Measurements from ENCODE around the gene THRB.

THRB gene

GRCh38 chr3:24190256-24190655, 304.4 kb downstream of the THRB start:
- DNase-seq: no peak

DNA sequence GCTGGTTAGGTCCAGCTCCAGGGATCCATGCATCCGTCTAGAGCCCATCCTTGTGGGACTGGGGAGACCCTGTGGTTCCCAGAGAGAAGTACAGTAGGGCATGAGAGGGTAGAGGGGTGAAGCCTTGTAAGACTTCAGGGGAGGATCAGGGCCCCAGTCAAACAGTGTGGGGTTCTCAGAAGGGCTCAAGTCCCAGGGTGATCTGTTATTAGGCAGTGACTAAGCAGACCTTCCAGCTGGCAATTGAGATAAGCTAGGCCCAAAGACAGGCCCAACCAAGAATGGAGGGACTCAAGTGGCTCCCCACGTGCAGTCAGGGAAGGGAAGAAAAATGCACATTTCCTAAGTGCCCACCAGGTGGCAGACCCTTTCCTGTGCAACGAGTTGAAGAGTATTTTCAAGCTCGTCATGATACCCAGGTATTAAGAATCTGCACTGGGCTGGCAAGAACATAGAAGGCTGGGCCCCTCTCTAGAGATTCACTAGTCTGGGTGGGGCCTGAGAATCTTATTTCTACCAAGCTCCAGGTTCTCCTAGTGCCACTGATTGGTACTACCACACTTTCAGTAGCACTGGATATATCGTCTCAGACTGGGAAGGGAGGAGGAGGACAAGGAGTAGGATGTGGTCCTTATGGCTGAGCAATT, 308.8 kb downstream of the THRB start:
- DNase-seq: peak in 22 of 56 donors; percentile 2 to 44 (median 14)

- no peak for DNase-seq
Observed at GRCh38 chr3:24184528-24185176, 310.0 kb downstream of the THRB start.

GRCh38 chr3:24182756-24183155, 311.9 kb downstream of the THRB start:
- DNase-seq: no peak

DNA sequence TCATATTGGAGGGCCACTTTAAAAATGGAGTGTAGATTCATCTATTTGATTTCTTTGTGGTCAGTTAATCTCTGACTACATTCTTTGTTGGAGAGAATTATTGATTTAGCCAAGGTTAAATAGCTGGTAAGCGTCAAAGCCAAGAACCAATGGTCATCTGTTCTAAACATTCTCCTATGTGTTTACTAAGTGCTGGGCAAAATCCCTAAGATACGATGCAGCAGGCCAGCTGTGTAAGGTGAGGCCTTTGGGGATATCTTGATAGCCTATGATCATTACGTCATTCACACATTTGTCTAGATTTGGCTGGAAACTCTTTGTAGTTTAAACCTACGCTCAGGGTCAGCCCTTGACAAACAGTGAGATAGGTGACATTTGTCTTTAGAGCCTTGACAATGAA, 313.4 kb downstream of the THRB start:
- no peak for DNase-seq

DNA sequence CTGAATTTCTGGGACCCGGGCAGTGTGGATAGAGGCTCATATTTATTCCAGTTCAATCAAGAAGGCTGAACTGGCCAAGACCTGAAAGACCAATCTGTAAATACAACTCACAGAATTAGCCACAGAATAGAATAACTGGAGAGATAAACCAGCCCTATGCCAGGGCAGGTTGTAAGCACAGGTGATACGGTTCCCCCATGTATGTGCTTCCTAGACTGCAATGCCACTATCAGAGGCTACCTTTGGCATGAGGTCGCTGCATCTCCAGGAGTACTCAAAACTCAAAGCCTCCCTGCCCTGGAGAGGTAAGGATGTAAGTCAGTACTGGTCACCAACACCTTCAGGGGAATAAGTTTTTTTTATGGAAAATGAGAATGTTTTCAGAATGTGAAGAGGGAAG, 314.0 kb downstream of the THRB start:
- no peak for DNase-seq

DNA sequence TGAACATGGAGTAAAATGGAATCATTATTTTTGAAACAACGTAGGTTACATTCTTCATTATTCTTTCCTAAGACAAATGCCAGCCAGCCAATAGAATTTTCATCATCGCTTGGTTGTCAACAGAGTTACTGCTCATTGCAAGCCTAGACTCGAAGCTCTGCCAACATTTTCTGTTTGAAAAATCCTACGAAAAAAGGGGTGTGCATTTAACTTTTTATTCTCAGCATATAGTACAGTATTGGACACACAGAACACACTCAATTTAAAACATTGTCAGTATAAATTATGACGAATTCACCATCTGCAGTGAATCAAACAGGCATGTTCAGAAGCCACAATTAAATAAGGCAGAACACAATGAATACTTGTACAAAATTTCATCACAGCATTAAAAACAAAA, 317.4 kb downstream of the THRB start:
- no peak for DNase-seq

DNA sequence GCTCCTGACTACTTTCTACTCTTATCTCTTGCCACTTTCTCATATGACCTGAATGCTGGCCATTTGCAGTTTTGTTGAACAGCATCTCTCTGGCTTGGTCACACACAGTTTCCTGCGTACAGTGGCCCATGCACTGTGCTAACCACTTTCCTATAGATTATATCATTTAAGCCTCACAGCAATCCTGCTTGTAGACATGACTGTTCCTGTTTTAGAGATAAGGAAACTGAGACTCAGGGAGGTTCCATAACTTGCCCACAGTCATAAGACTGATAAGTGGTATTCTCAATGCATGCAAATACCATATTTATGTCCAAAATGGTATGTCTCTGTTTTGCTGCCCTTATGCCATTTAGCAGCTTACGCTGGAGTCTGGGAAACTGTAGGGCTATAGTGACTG, 320.0 kb downstream of the THRB start:
- DNase-seq: no peak

DNA sequence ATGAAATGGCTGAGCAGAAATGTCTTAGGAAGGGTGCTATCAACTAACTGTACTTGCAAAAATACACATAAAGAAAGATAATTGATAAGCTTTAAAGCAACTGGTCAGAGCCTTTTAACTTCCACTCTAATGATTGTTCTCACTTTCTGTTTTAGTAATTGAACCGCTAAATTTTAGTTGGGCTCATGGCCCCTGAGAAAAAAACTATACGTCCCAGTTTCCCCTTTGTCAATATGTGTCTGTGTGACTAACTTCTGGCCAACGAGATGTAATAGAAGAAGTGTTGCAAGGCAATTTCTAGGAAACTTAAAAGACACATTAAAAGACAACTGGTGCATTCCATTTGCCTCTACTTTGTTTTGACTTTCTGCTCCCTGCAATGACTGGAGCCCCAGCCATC, 325.7 kb downstream of the THRB start:
- DNase-seq: no peak

GRCh38 chr3:24167429-24167828, 327.2 kb downstream of the THRB start:
- no peak for DNase-seq

DNA sequence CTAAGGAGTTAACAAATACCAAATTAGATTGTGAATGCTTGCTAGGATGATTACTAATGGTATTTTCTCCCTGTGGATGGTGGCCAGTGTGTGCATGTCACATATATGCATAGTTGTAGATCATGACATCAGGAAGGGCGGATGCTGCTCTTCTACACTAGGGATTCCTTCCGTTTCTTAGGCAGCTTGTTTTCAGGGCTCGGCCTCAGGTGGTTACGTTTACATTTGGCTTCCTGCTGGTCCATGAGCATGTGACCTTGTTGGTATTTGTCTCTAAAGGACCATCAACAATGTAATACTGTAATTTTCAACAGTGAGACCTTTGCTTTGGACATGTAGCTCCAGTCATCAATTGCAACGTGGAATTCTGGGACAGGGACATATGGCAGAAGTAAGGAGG, 328.1 kb downstream of the THRB start:
- no peak for DNase-seq

- no peak for DNase-seq
Observed at GRCh38 chr3:24165603-24165982, 329.1 kb downstream of the THRB start.

DNA sequence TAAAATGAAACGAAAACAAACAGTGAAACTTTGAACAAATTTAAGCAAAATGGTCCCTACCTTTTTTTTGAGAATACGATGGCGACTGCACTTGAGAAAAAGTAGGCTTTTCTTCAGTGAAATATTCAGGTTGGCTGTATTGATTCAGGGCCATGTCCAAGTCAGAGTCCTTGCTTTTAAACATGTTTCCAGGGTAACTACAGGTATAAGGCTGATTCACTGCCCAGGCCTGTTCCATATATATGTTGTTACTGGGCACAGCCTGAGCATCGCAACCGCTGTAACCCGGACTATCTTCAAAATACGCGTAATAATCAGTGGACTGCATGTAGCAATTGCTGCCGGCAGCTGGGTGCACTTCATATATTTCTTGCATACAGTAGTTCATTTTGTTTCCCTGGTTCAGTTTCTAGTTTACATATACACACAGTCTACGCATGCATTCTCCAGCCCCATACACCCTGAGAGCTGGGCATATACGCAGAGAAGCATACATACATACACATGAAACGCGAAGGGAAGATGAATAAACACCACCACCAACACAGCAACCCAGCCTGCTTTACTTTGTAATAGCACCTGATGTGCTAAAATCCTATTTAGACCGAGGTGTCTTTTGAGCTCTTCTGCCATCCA, 329.6 kb downstream of the THRB start:
- DNase-seq: no peak

GRCh38 chr3:24162929-24163328, 331.7 kb downstream of the THRB start:
- no peak for DNase-seq

GRCh38 chr3:24161841-24162240, 332.8 kb downstream of the THRB start:
- no peak for DNase-seq

- no peak for DNase-seq
Observed at GRCh38 chr3:24160424-24161095, 334.1 kb downstream of the THRB start.

DNA sequence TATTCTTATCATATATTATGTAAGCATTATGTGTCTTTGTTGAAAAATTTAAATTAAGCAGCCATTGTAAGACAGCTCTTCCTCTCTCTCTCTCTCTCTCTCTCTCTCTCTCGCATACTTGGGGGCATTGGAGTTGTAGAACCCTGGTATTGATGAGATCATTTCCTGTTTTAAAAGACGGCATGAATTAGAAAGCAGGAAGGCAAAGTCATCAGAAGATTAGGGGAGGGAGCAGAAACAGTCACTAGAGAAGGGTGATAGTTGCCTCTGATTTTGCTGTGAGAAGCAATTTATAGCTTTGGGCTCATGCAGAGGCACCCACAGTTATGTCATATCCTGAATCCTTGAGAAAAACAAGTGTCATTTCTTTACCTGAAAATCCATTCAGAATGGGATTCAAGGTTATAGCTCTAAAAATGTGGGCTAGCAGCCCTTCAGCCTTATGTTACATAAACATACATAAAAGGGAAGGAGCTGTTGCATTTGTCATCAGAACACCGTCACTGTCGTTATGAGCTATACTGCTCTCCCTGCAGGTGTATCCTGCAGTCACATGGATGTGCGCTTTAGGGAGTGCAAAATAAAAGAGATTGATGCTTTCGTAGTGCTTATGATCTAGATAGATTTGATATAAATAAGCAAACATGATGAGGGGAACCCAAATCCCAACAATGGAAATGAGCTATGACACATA, 335.7 kb downstream of the THRB start:
- DNase-seq: no peak

DNA sequence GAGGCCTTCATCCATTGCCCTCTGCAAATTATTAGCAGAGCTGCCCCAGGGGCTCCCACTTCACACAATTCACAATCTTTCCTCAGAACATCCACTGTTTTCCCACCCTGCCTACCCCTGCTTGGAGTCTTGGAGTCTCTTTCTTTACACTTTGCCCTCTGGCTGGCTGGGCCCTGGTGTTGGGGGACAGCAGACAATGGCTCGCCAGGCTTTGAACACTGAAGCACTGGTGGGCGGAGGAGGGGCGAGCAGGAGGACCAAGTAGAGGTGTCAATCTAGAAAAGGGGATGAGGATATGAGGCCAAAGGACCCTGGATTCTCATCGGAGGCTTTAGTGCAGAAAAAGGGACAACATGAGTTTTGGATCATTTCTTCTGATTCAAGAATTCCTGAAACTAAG, 337.5 kb downstream of the THRB start:
- no peak for DNase-seq

DNA sequence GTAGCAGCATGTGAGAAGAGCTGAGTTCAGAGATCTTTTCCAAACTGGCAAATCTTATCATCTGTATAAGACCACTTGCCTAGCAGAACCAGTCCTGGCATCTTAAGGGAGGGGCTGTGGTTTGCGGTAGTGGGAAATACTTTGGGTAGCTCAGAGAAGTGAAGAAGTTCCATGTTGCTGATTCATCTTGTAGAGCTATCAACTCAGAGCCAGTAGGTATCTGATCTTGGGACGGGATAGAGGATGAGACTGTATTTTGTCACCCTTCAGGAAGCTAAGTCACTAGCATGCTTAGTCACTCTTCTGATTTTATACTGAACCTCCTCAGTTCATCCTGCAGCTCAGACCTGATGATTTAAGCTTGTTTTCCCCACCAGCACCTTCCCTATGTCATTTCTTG, 338.2 kb downstream of the THRB start:
- no peak for DNase-seq

DNA sequence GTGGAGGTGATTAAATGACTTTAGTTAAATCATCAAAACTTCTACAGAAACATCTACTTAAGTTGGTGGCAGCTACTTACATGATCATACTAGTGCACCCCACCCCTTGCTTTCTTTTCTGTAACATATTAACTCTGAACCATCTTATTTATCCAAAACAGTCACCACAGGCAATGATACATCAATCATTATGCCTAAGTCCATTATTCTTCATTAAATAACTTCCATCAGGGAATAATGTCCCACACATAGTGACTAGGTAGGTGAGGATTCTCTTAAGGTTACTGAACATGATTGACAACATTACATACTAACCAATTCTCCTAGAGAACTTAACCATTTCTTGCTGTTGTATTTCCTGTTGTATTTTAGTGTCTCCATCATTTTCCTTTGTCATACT, 339.4 kb downstream of the THRB start:
- DNase-seq: no peak

DNA sequence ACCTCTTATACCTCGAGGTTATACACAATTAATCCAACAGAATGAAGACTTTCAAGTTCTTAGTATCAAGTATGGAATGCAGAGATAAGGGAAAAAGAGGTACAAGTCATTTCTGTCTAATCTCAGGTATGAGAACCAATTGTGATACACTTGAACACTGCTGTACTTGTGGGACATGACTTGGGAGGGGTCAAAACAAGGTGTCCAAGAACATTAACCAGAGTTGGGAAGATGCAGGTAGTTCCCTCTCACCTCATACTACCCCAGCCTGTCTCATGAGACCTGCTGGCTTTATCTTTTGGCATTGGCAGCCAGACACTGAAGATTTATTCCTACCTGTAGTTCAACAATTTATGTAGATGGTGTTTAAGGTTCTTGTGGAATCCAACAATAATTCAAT, 339.9 kb downstream of the THRB start:
- DNase-seq: no peak

All from nucleus accumbens (tissue), 56 donors.